MCF 10A (cell line): ENCODE data around the gene PTGDR2. TPM values are rescaled to one million over a fixed set of nuclear protein-coding genes. Genes with fewer than 3 reads are reported as not detected.

Experiments
- BruUV-seq: library from RNA; stranded (reverse); fragments of 400-500 nt; replicated peaks from 2 replicates; lab custom pipeline; 2021; lab: Mats Ljungman, UMichigan
- CTCF ChIA-PET: fragments of 300-600 bp; sonication (Branson Sonifier 250); formaldehyde crosslinking; extraction: SDS; loops from one replicate; lab custom pipeline; 2021; ENCODE audit warnings: antibody characterized with exemption, inconsistent platforms; lab: Yijun Ruan, JAX
- POLR2A ChIA-PET: fragments of 300-600, 350-650 bp; sonication (Branson Sonifier 250); formaldehyde crosslinking; extraction: SDS; loops from one replicate; lab custom pipeline; 2020; ENCODE audit warnings: antibody characterized with exemption, inconsistent platforms; lab: Yijun Ruan, JAX
- DNase-seq: peaks from one replicate; pipeline ENCODE4 v3.0.0-alpha.2; 2018; ENCODE audit not compliant: unreplicated experiment
- H3K27ac Mint-ChIP-seq: one replicate; pipeline ENCODE4 v1.8.0; 2022; ENCODE audit warnings: mild to moderate bottlenecking, low read depth, mixed read lengths; ENCODE audit not compliant: unreplicated experiment
- H3K27me3 Mint-ChIP-seq: one replicate; pipeline ENCODE4 v1.8.0; 2022; ENCODE audit warnings: mixed read lengths; ENCODE audit not compliant: insufficient read depth, unreplicated experiment
- H3K36me3 Mint-ChIP-seq: one replicate; pipeline ENCODE4 v1.8.0; 2022; ENCODE audit warnings: mild to moderate bottlenecking, moderate library complexity, mixed read lengths; ENCODE audit not compliant: insufficient read depth, unreplicated experiment
- H3K4me1 Mint-ChIP-seq: one replicate; pipeline ENCODE4 v1.8.0; 2022; ENCODE audit warnings: mixed read lengths; ENCODE audit not compliant: insufficient read depth, unreplicated experiment
- H3K4me3 Mint-ChIP-seq: one replicate; pipeline ENCODE4 v1.8.0; 2022; ENCODE audit warnings: mild to moderate bottlenecking, moderate library complexity, mixed read lengths; ENCODE audit not compliant: unreplicated experiment
- H3K9me3 Mint-ChIP-seq: one replicate; pipeline ENCODE4 v1.8.0; 2022; ENCODE audit warnings: mixed read lengths; ENCODE audit not compliant: unreplicated experiment
- CTCF ChIP-seq: fragments of 200-600 bp; IDR thresholded peaks from one replicate; pipeline ENCODE4 v1.8.0; 2022; ENCODE audit warnings: antibody characterized with exemption, mild to moderate bottlenecking; ENCODE audit not compliant: unreplicated experiment
- intact Hi-C: fragments of 100-400 bp; cut with micrococcal nuclease; formaldehyde crosslinking; loops from 2 replicates; pipeline ENCODE4 v1.14.1; 2022
- total RNA-seq: library from RNA; stranded (reverse); gene quantifications from 2 replicates; pipeline ENCODE4 v1.2.3, GENCODE V29; 2022

Gene PTGDR2
- total RNA-seq, 1 experiment from 2014 or later: not detected

DNA sequence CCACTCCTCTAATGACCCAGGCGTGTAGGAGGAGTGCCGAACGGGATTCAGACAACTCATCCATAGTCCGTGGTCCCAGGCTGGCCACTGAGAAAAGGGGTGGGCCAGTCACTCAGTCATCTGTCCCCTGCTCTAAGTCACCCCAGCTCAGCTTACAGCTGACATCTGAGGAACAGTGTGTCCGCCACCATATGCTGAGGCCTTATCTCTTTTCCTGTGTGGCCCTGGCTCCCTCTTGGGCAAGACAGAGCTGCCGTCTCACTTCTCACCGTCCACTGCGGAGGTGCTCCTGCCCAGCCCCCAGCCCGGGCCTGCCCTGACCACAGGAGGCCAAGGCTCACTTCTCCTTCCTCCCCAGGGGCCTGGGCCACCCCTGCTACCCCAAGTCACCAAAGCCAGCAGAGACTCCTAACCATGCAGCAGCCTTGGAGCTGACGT is 7.0 kb downstream of the PTGDR2 start:
- Mint-ChIP-seq H3K36me3 (peaks cover 41% of the 10 kb centered on the region), H3K4me1 (peaks cover 19% of the 10 kb centered on the region), H3K4me3 (no peak overlapping the region), H3K27me3 (no peaks in the 10 kb centered on the region), H3K9me3 (no peaks in the 10 kb centered on the region), H3K27ac (no peak overlapping the region)
- no peak for TF ChIP-seq CTCF
- intact Hi-C loops: no loop called here
- POLR2A ChIA-PET: no interaction called here
- CTCF ChIA-PET: interaction anchor here (1.5 kb wide), 1 partner anchor 17 kb away, joined by 9 read pairs; no protein-coding TSS in a partner anchor
- no peak for DNase-seq
- BruUV-seq: no TSS peak

DNA sequence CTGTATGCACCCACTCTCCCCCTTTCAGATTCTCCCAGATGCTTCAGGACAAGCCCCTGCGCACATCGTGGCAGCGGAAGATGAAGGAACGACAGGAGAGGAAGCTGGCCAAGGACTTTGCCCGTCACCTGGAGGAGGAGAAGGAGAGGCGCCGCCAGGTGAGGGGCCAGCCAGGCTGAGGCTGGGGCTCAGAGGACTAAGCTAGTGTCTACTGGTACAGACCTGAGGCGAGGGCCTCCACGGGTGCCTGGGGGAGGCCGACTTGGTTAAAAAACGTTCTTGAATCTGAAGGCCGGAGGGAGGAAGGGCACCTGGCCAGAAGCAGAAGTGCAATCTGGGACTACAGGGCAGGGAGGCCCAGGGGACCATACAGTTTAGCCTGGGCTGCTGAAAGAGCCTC is 7.9 kb downstream of the PTGDR2 start:
- intact Hi-C loops: no loop called here
- Mint-ChIP-seq H3K27me3 (no peaks in the 10 kb centered on the region), H3K27ac (no peak overlapping the region), H3K4me1 (peaks cover 24% of the 10 kb centered on the region), H3K4me3 (no peak overlapping the region), H3K9me3 (no peaks in the 10 kb centered on the region), H3K36me3 (peaks cover 41% of the 10 kb centered on the region)
- TF ChIP-seq CTCF: no peak
- DNase-seq: no peak
- BruUV-seq: no TSS peak
- ChIA-PET CTCF (interaction anchor here (0.6 to 1.5 kb wide), 2 partner anchors 16 to 17 kb away, joined by 3 to 9 read pairs; no protein-coding TSS in a partner anchor), POLR2A (no interaction called here)

- DNase-seq: no peak
- no TSS peak for BruUV-seq
- H3K4me1 Mint-ChIP-seq: peaks cover 24% of the 10 kb centered on the region
- TF ChIP-seq CTCF: no peak
- H3K4me3 Mint-ChIP-seq: no peak overlapping the region
- H3K27ac Mint-ChIP-seq: no peak overlapping the region
- H3K9me3 Mint-ChIP-seq: no peaks in the 10 kb centered on the region
- peaks cover 41% of the 10 kb centered on the region for H3K36me3 Mint-ChIP-seq
- ChIA-PET CTCF (interaction anchor here (0.6 to 5.3 kb wide), 2 partner anchors 16 kb away, joined by 3 to 36 read pairs; no protein-coding TSS in a partner anchor), POLR2A (no interaction called here)
- H3K27me3 Mint-ChIP-seq: no peaks in the 10 kb centered on the region
- intact Hi-C loops: no loop called here
Measured at GRCh38 chr11:60847281-60847680, 8.5 kb downstream of the PTGDR2 start.

GRCh38 chr11:60845338-60845737 is 10.4 kb downstream of the PTGDR2 start:
- Mint-ChIP-seq H3K9me3 (no peaks in the 10 kb centered on the region), H3K27ac (peak overlapping the region; percentile 36), H3K36me3 (peaks cover 35% of the 10 kb centered on the region), H3K27me3 (no peaks in the 10 kb centered on the region), H3K4me1 (peaks cover 41% of the 10 kb centered on the region), H3K4me3 (peak overlapping the region; percentile 91)
- no peak for TF ChIP-seq CTCF
- no peak for DNase-seq
- intact Hi-C loops: no loop called here
- ChIA-PET CTCF (interaction anchor here (4.2 to 5.3 kb wide), 2 partner anchors 14 to 54 kb away, joined by 20 to 36 read pairs; no protein-coding TSS in a partner anchor), POLR2A (no interaction called here)
- no TSS peak for BruUV-seq
